22Rv1 (cell line): ENCODE results near the gene SIPA1L3.

Source experiments
- ZFX ChIP-seq: fragments of 450-650 bp; IDR thresholded peaks from 2 replicates; pipeline ENCODE4 v1.6.1; 2017; ENCODE audit warnings: antibody characterized with exemption, borderline replicate concordance
- TF ChIP-seq, protein P1 (sequence below): fragments of 450-650 bp; IDR thresholded peaks from 2 replicates; pipeline ENCODE4 v1.5.1; 2017; ENCODE audit warnings: mild to moderate bottlenecking

DNA sequence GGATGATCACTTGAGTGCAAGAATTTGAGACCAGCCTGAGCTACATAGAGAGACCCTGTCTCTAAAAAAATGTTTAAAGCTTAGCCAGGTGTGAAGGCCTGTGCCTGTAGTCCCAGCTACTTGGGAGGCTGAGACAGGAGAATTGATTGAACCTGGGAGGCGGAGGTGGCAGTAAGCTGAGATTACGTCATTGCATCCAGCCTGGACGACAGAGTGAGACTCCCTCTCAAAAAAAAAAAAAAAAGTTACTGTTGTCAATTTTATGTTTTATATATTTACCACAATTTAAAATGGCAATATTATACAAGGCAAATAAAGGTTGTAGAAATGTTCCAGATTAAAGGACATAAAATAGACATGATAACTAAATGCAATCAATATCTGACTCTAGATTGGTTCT, 29.9 kb upstream of the SIPA1L3 start:
- TF ChIP-seq, protein P1, sequence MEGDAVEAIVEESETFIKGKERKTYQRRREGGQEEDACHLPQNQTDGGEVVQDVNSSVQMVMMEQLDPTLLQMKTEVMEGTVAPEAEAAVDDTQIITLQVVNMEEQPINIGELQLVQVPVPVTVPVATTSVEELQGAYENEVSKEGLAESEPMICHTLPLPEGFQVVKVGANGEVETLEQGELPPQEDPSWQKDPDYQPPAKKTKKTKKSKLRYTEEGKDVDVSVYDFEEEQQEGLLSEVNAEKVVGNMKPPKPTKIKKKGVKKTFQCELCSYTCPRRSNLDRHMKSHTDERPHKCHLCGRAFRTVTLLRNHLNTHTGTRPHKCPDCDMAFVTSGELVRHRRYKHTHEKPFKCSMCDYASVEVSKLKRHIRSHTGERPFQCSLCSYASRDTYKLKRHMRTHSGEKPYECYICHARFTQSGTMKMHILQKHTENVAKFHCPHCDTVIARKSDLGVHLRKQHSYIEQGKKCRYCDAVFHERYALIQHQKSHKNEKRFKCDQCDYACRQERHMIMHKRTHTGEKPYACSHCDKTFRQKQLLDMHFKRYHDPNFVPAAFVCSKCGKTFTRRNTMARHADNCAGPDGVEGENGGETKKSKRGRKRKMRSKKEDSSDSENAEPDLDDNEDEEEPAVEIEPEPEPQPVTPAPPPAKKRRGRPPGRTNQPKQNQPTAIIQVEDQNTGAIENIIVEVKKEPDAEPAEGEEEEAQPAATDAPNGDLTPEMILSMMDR = no peak
- TF ChIP-seq ZFX = no peak
